Measurements from ENCODE around the gene ZFYVE26. TPM values are rescaled to one million over a fixed set of nuclear protein-coding genes. Genes with fewer than 3 reads are reported as not detected.
"Not testable (repeated sequence)": the region's sequence is repeated elsewhere in the genome, so short reads cannot be mapped to it uniquely, and the experiment has no call there.

The ZFYVE26 gene
- total RNA-seq, 6 donors from 2014 or later, result 27.7 to 153 (median 44.5) TPM

- Histone ChIP-seq H3K4me3 (no peak overlapping the region), H3K27me3 (no peaks in the 10 kb centered on the region), H3K27ac (no peak overlapping the region), H3K9me3 (no peaks in the 10 kb centered on the region), H3K36me3 (no peaks in the 10 kb centered on the region), H3K4me1 (peaks cover 0 to 3% (median 1%) of the 10 kb centered on the region in 4 donors)
- no peak for ATAC-seq (ENCODE audit: low FRiP score in 2 of 2)
- DNase-seq, result no peak
- WGBS, 2 donors, result 75 to 82% methylated on average over 2 of the region's 2 CpGs
- TF ChIP-seq POLR2AphosphoS5 (IDR thresholded peaks at IDR 0.05), result no peak
- no peak for TF ChIP-seq EP300 (IDR thresholded peaks at IDR 0.05)
- TF ChIP-seq CTCF (IDR thresholded peaks at IDR 0.05), result no peak
- TF ChIP-seq POLR2A (IDR thresholded peaks at IDR 0.05), result no peak
Observed at GRCh38 chr14:67718265-67718664, 98.1 kb downstream of the ZFYVE26 start.

GRCh38 chr14:67717048-67717447, 99.3 kb downstream of the ZFYVE26 start:
- no peaks in the 10 kb centered on the region for H3K4me1 ChIP-seq
- H3K9me3 ChIP-seq, result no peaks in the 10 kb centered on the region
- no peaks in the 10 kb centered on the region for H3K36me3 ChIP-seq
- TF ChIP-seq EP300 (IDR thresholded peaks at IDR 0.05) (no peak), CTCF (IDR thresholded peaks at IDR 0.05) (no peak), POLR2AphosphoS5 (IDR thresholded peaks at IDR 0.05) (no peak), POLR2A (IDR thresholded peaks at IDR 0.05) (no peak)
- no peak for ATAC-seq (ENCODE audit: low FRiP score in 2 of 2)
- WGBS, 2 donors, result 90 to 94% methylated on average over 1 of the region's 1 CpG
- no peak overlapping the region for H3K4me3 ChIP-seq
- no peak overlapping the region for H3K27ac ChIP-seq
- H3K27me3 ChIP-seq, result no peaks in the 10 kb centered on the region
- DNase-seq, result no peak

GRCh38 chr14:67710209-67710608, 106.2 kb downstream of the ZFYVE26 start:
- H3K27me3 ChIP-seq, result no peaks in the 10 kb centered on the region
- no peaks in the 10 kb centered on the region for H3K36me3 ChIP-seq
- H3K27ac ChIP-seq, result no peak overlapping the region
- DNase-seq (no peak), ATAC-seq (ENCODE audit: low FRiP score in 2 of 2) (no peak)
- TF ChIP-seq EP300 (IDR thresholded peaks at IDR 0.05), result no peak
- TF ChIP-seq CTCF (IDR thresholded peaks at IDR 0.05), result no peak
- TF ChIP-seq POLR2A (IDR thresholded peaks at IDR 0.05), result no peak
- no peak for TF ChIP-seq POLR2AphosphoS5 (IDR thresholded peaks at IDR 0.05)
- H3K4me3 ChIP-seq, result no peak overlapping the region
- peaks cover 0 to 4% (median 0%) of the 10 kb centered on the region in 4 donors for H3K9me3 ChIP-seq
- no peaks in the 10 kb centered on the region for H3K4me1 ChIP-seq
- 81 to 90% methylated on average over 2 of the region's 2 CpGs for WGBS, 2 donors

- H3K36me3 ChIP-seq; H3K27ac ChIP-seq; ATAC-seq (ENCODE audit: low FRiP score in 2 of 2); H3K4me3 ChIP-seq; H3K4me1 ChIP-seq; H3K9me3 ChIP-seq; DNase-seq; H3K27me3 ChIP-seq: not testable (repeated sequence)
- WGBS, 2 donors, result 57 to 74% methylated on average over 1 of the region's 1 CpG
Observed at GRCh38 chr14:67709796-67710195, 106.6 kb downstream of the ZFYVE26 start.

- not testable (repeated sequence) for ATAC-seq (ENCODE audit: low FRiP score in 2 of 2); H3K27ac ChIP-seq
Observed at GRCh38 chr14:67709346-67709745, 107.0 kb downstream of the ZFYVE26 start.

GRCh38 chr14:67705211-67705610, 111.2 kb downstream of the ZFYVE26 start:
- DNase-seq, result no peak
- Histone ChIP-seq H3K4me1 (peaks cover 0 to 15% (median 2%) of the 10 kb centered on the region in 4 donors), H3K27ac (no peak overlapping the region), H3K4me3 (no peak overlapping the region), H3K27me3 (no peaks in the 10 kb centered on the region), H3K36me3 (no peaks in the 10 kb centered on the region), H3K9me3 (peaks cover 0 to 4% (median 0%) of the 10 kb centered on the region in 4 donors)
- 60 to 72% methylated on average over 3 of the region's 3 CpGs for WGBS, 2 donors
- no peak for ATAC-seq (ENCODE audit: low FRiP score in 2 of 2)
- TF ChIP-seq POLR2A (IDR thresholded peaks at IDR 0.05) (no peak), CTCF (IDR thresholded peaks at IDR 0.05) (no peak), POLR2AphosphoS5 (IDR thresholded peaks at IDR 0.05) (no peak), EP300 (IDR thresholded peaks at IDR 0.05) (no peak)

More at GRCh38 chr14:67709346-67709745, 107.0 kb downstream of the ZFYVE26 start:
- not testable (repeated sequence) for H3K4me1 ChIP-seq, H3K27me3 ChIP-seq, DNase-seq, H3K36me3 ChIP-seq, H3K9me3 ChIP-seq, H3K4me3 ChIP-seq

All from upper lobe of left lung (tissue), 6 donors.